Measurements from ENCODE around the gene HSD17B12. TPM values are rescaled to one million over a fixed set of nuclear protein-coding genes. Genes with fewer than 3 reads are reported as not detected.

HSD17B12 gene
- total RNA-seq, 4 donors from 2014 or later: 38.8 to 52.7 (median 41.8) TPM

DNA sequence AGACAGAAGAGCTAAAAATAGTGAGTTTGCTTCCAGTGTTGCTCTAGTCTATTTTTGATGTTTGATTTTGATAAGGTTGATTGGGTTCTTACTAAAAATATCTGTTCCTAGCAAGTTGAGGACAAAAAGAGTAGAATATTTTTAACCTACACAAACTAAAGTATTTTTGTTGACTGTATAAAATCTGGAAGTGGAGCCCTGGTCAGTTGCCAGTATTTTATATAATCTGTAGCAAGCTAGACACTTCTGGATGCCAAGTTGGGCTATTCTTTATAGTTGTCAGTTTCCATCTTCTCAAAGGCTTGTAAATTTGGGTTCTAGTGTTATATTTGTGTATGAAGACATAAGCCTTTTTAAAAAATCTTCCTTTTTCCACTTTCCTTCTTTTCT, 56.7 kb downstream of the HSD17B12 start:
- no peak overlapping the region for H3K4me3 ChIP-seq
- H3K36me3 ChIP-seq: peaks cover 0 to 10% (median 7%) of the 10 kb centered on the region in 4 donors
- H3K27me3 ChIP-seq: no peaks in the 10 kb centered on the region
- peak overlapping the region in 1 of 4 donors; percentile 30 for H3K27ac ChIP-seq (replicated peaks in 1 of 4)
- intact Hi-C loops (cut with DNase I): no loop called here
- peaks cover 25 to 34% (median 31%) of the 10 kb centered on the region in 4 donors for H3K4me1 ChIP-seq
- H3K9me3 ChIP-seq: no peaks in the 10 kb centered on the region
- TF ChIP-seq EP300 (IDR thresholded peaks at IDR 0.05): no peak
- no peak for TF ChIP-seq POLR2AphosphoS5 (IDR thresholded peaks at IDR 0.05)
- TF ChIP-seq POLR2A (IDR thresholded peaks at IDR 0.05; ENCODE audit: low read depth): no peak
- TF ChIP-seq, protein P1, sequence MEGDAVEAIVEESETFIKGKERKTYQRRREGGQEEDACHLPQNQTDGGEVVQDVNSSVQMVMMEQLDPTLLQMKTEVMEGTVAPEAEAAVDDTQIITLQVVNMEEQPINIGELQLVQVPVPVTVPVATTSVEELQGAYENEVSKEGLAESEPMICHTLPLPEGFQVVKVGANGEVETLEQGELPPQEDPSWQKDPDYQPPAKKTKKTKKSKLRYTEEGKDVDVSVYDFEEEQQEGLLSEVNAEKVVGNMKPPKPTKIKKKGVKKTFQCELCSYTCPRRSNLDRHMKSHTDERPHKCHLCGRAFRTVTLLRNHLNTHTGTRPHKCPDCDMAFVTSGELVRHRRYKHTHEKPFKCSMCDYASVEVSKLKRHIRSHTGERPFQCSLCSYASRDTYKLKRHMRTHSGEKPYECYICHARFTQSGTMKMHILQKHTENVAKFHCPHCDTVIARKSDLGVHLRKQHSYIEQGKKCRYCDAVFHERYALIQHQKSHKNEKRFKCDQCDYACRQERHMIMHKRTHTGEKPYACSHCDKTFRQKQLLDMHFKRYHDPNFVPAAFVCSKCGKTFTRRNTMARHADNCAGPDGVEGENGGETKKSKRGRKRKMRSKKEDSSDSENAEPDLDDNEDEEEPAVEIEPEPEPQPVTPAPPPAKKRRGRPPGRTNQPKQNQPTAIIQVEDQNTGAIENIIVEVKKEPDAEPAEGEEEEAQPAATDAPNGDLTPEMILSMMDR (IDR thresholded peaks at IDR 0.05): no peak
- DNase-seq (ENCODE audit: extremely low spot score): no peak

DNA sequence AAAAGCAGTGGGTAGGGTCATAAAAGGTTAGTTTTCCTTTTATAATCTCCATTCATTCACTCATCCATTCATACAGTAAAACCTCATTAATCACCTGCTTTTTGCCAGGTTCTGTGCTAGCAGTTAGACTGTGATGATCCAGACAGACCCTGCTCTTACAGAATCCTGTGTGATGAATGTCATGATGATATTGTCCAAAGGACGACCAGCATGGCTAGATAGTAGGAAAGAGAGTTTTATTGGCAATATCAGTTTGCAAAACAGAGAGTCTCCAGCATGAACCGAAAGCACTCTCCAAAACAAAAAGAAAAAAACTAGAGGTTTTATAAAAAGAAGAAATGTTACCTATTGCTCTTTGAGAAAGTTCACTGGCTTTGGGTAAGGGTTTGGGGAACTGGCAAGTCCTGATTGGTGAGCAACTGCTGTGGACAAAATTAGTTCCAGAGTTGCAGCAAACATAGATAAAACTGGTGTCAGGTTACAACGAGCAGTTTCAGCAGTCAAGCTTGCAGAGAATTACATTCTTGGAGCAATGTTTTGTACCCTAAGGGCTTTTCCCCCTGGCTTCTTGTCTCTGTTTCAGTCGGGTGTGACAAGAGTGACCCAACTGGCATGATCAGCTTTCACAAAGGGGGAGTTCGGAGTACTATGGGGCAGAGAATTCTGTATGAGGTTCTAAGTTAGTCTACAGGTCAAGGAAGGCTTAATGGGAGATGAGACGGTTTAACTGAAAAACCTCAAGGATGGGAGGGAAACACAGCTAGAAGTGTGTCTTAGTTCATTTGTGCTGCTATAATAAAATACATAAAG, 58.3 kb downstream of the HSD17B12 start:
- TF ChIP-seq EP300 (IDR thresholded peaks at IDR 0.05) (no peak), POLR2AphosphoS5 (IDR thresholded peaks at IDR 0.05) (no peak), POLR2A (IDR thresholded peaks at IDR 0.05; ENCODE audit: low read depth) (no peak)
- TF ChIP-seq, protein P1 (IDR thresholded peaks at IDR 0.05): no peak
- no peak for DNase-seq (ENCODE audit: extremely low spot score)
- H3K4me3 ChIP-seq: no peak overlapping the region
- intact Hi-C loops (cut with DNase I): no loop called here
- H3K9me3 ChIP-seq: no peaks in the 10 kb centered on the region
- H3K27ac ChIP-seq (replicated peaks in 1 of 4): no peak overlapping the region
- WGBS: 54% methylated on average over 5 of the region's 6 CpGs
- peaks cover 0 to 10% (median 9%) of the 10 kb centered on the region in 4 donors for H3K36me3 ChIP-seq
- H3K27me3 ChIP-seq: no peaks in the 10 kb centered on the region
- peaks cover 25 to 34% (median 31%) of the 10 kb centered on the region in 4 donors for H3K4me1 ChIP-seq

DNA sequence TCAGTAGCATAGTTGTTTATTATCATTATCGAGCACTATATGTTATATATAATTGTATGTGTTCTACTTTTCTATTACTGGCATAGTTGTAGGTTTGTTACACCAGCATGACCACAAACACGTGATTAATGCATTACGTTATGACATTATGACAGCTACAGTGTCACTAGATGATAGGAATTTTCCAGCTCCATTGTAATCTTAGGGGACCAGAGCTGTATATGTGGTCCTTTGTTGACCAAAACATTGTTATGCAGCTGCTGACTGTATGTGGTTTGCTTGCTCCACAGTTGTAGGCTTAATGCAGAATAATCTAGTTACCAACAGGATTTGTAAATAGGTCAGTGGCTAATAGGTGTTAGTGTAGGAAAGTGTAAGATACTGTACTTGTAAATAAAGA, 66.1 kb downstream of the HSD17B12 start:
- intact Hi-C loops (cut with DNase I): no loop called here
- H3K27ac ChIP-seq (replicated peaks in 1 of 4): no peak overlapping the region

DNA sequence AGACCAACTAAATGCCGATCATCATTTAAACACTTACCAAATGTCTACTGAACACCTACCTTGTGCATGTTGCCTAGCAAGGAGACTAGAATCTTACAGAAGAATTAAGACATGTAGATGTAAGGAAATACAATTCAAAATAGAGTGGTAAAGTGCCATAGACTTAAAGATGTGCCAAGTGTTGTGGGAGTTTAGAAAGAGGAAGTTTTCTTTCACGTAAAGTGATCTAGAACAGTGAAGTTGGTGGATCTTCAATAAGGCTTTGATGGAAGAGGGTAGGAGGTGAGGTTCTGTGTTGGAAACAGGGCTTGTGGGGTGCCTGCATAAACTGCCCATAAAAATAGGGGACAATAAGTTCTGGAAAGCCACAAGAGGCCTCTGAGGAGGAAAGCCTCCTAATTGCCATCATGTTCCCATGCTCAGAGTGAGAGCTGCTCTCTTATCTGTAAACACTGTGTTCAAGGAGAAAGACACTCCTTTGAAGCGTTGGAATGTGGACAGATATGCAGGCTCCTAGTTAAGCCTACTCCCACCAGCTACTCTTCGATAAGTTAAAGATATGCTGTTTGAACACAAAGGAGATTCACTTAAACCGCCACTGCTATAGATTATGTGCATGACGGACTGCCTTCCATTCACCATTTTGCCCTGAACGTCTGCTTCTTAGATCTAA, 66.7 kb downstream of the HSD17B12 start:
- no peak overlapping the region for H3K4me3 ChIP-seq
- H3K27ac ChIP-seq (replicated peaks in 1 of 4): no peak overlapping the region
- no peak for DNase-seq (ENCODE audit: extremely low spot score)
- WGBS: 84% methylated on average over 7 of the region's 7 CpGs
- H3K27me3 ChIP-seq: no peaks in the 10 kb centered on the region
- intact Hi-C loops (cut with DNase I): no loop called here
- no peak for TF ChIP-seq POLR2A (IDR thresholded peaks at IDR 0.05; ENCODE audit: low read depth)
- no peaks in the 10 kb centered on the region for H3K9me3 ChIP-seq
- no peaks in the 10 kb centered on the region for H3K4me1 ChIP-seq
- peaks cover 0 to 4% (median 0%) of the 10 kb centered on the region in 4 donors for H3K36me3 ChIP-seq

More for the DNA sequence above, 66.1 kb downstream of the HSD17B12 start:
- H3K36me3 ChIP-seq: peaks cover 0 to 4% (median 0%) of the 10 kb centered on the region in 4 donors
- H3K9me3 ChIP-seq: no peaks in the 10 kb centered on the region
- no peaks in the 10 kb centered on the region for H3K27me3 ChIP-seq
- no peak for DNase-seq (ENCODE audit: extremely low spot score)
- TF ChIP-seq, protein P1 (IDR thresholded peaks at IDR 0.05): no peak
- no peak for TF ChIP-seq EP300 (IDR thresholded peaks at IDR 0.05)
- TF ChIP-seq POLR2AphosphoS5 (IDR thresholded peaks at IDR 0.05): no peak
- WGBS: 94% methylated on average over 3 of the region's 3 CpGs
- no peaks in the 10 kb centered on the region for H3K4me1 ChIP-seq
- H3K4me3 ChIP-seq: no peak overlapping the region

DNA sequence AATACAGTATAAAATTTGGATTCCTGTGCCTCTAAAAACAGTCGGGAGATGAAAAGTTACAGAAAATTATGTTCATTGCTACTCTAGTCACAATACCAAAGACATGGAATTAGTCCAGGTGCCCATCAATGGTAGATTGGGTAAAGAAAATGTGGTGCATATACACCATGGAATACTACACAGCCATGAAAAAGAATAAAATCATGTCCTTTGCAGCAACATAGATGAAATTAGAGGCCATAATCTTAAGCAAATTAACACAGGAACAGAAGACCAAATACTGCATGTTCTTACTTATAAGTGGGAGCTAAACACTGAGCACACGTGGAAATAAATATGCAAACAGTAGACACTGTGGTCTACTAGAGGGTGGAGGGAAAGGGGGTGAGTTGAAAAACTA, 67.6 kb downstream of the HSD17B12 start:
- no peaks in the 10 kb centered on the region for H3K4me1 ChIP-seq
- peaks cover 0 to 4% (median 0%) of the 10 kb centered on the region in 4 donors for H3K36me3 ChIP-seq
- no peaks in the 10 kb centered on the region for H3K27me3 ChIP-seq
- no peak for DNase-seq (ENCODE audit: extremely low spot score)
- intact Hi-C loops (cut with DNase I): no loop called here
- TF ChIP-seq EP300 (IDR thresholded peaks at IDR 0.05) (no peak), POLR2A (IDR thresholded peaks at IDR 0.05; ENCODE audit: low read depth) (no peak), POLR2AphosphoS5 (IDR thresholded peaks at IDR 0.05) (no peak)
- TF ChIP-seq, protein P1 (IDR thresholded peaks at IDR 0.05): no peak
- WGBS: 99% methylated on average over 2 of the region's 2 CpGs
- H3K9me3 ChIP-seq: no peaks in the 10 kb centered on the region
- no peak overlapping the region for H3K27ac ChIP-seq (replicated peaks in 1 of 4)
- H3K4me3 ChIP-seq: no peak overlapping the region
